ENCODE measurements around the gene PCMT1.

DNA sequence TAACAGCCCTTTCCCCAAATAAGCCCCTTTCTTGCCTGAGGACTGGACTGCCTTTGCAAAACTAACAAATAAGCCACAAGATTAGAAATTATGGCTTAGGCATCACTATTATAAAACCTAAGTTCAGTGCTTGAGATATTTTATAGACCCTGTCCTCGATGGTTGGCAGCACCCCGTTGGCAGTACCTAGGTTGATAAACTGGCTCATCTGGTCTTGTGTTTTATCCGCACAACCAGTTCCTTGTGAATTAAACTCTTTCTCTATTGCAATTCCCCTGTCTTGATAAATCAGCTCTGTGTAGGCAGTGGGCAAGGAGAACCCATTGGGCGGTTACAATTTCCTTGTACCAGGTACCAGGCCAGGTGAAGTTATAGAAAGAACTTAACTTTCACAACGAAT is 108.0 kb downstream of the PCMT1 start:
- TF ChIP-seq, protein P1, sequence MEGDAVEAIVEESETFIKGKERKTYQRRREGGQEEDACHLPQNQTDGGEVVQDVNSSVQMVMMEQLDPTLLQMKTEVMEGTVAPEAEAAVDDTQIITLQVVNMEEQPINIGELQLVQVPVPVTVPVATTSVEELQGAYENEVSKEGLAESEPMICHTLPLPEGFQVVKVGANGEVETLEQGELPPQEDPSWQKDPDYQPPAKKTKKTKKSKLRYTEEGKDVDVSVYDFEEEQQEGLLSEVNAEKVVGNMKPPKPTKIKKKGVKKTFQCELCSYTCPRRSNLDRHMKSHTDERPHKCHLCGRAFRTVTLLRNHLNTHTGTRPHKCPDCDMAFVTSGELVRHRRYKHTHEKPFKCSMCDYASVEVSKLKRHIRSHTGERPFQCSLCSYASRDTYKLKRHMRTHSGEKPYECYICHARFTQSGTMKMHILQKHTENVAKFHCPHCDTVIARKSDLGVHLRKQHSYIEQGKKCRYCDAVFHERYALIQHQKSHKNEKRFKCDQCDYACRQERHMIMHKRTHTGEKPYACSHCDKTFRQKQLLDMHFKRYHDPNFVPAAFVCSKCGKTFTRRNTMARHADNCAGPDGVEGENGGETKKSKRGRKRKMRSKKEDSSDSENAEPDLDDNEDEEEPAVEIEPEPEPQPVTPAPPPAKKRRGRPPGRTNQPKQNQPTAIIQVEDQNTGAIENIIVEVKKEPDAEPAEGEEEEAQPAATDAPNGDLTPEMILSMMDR (IDR thresholded peaks at IDR 0.05): no peak
- no peak for TF ChIP-seq POLR2A (IDR thresholded peaks at IDR 0.05)
